ENCODE data around the gene ATP10A.

ATP10A gene

DNA sequence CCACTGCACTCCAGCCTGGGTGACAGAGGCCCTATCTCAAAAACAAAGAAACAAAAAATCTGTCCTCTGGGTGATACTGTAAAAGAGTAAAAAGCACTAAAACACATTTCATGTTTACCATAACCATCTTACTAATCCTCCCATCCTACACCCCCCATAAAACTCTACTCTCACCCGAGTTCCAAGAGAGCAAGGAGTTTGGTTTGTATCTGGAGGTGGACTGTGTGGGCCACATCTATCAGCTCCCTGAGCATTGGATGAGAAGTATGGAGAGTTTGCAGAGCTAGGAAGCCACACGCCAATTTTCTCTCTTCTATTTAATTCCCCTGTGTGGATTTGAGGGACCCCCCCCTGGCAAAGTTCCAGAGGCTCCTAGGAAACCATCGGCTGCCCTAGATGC is 80.0 kb downstream of the ATP10A start:
- TF ChIP-seq, protein P1, sequence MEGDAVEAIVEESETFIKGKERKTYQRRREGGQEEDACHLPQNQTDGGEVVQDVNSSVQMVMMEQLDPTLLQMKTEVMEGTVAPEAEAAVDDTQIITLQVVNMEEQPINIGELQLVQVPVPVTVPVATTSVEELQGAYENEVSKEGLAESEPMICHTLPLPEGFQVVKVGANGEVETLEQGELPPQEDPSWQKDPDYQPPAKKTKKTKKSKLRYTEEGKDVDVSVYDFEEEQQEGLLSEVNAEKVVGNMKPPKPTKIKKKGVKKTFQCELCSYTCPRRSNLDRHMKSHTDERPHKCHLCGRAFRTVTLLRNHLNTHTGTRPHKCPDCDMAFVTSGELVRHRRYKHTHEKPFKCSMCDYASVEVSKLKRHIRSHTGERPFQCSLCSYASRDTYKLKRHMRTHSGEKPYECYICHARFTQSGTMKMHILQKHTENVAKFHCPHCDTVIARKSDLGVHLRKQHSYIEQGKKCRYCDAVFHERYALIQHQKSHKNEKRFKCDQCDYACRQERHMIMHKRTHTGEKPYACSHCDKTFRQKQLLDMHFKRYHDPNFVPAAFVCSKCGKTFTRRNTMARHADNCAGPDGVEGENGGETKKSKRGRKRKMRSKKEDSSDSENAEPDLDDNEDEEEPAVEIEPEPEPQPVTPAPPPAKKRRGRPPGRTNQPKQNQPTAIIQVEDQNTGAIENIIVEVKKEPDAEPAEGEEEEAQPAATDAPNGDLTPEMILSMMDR (IDR thresholded peaks at IDR 0.05), result no peak

DNA sequence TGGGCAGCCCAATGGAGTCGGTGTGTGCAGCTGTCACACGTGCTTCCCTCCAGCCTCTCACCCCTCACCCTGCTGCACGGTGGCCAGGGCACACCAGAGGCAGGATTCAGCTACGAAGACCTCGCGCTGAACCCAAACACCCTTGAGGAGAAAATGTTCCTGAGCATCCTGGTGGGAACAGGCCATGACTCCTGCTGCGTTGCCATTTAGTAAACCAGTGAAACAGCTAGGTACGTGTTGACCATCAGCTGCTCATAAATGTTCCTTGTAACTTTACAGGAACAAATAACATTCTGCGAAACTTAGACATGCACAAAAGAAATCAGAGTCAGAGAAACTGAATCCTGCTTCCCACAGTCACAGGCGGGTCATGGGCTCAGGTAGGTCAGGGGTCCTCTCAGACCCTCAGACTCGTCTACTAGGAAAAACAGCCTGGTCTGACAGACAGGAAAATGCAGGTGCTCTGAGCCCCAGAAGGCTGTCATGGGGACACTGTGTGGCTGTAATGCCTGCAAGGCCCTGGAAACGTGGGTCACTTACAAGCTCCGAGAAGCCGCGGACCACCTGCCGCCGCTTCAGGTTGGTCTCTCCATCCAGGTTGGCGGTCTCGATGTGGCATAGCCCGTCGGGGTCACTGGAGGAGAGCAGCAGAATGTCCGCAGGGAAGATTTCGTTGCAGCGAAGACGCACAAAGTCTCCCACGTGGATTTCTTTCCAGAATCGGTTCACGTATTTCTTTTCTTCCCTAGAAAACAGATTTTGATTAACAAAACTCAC is 82.5 kb downstream of the ATP10A start:
- TF ChIP-seq, protein P1 (IDR thresholded peaks at IDR 0.05), result no peak

DNA sequence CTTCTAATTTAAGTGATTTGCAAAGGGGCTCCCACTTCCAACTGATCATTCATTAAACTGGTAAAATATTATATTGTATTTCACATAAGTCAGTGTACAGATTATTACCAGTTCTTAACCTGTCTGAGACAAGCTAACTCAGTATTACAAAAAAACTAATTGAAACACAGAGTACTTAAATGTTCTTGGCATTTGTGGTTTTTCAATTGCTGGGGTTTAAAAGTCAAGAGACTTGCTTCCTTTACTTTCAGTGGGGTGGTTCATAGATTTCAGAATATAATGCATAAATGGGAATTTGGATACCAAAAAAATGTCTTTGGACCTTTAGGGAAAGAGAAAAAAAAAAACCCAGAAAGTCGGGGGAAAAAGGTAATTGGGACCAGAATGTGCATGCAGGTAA is 85.0 kb downstream of the ATP10A start:
- TF ChIP-seq, protein P1 (IDR thresholded peaks at IDR 0.05), result no peak

DNA sequence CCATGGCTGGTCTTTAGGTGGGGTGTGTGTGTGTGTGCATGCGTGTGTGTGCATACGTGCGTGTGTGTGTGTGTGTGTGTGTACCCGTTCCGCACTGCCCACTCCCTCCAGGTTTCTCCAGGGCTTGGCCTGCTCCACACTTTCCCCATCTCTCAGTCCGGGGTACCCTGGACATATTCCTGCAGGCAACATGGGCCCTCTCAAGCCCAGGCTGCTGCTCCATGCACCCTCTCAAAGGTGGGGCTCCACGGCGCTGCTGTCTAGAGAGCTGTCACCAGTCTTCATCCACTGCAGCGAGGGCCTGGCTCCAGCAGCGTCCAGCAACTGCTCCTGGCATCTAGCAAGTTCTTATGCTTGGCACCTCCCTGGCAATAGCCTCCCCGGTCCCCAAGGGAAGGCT is 86.1 kb downstream of the ATP10A start:
- TF ChIP-seq, protein P1 (IDR thresholded peaks at IDR 0.05), result no peak

DNA sequence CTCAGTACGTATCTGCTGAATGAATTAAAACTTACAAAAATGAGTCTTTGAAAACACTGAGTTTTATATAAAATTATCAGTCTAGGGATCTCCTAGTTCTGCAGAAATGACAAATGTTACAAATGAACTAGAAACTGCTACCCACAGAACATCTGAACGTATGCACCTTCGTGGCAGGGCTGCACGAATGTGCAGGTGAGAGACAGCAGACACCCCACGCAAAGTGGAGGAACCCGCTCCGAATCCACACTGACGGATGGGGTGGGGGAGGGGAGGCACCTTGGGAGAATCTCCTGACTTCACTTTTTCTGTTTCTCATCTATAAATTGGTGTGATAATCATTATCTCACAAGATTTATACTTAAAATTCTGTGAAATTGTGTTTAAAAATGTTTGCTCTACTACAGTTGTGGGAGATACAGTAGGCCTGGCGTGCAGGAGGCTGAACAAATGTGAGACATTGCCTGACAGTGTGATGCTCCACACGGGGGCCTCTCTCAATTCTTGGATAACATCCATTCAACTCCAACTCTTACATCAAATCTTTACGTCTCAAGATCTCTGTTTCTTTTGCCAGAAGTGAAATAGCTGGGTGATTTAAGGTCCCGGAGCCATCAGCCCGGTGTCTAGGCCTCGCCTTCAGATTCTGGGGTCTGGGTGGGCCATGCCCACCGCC is 86.9 kb downstream of the ATP10A start:
- TF ChIP-seq, protein P1 (IDR thresholded peaks at IDR 0.05), result no peak

DNA sequence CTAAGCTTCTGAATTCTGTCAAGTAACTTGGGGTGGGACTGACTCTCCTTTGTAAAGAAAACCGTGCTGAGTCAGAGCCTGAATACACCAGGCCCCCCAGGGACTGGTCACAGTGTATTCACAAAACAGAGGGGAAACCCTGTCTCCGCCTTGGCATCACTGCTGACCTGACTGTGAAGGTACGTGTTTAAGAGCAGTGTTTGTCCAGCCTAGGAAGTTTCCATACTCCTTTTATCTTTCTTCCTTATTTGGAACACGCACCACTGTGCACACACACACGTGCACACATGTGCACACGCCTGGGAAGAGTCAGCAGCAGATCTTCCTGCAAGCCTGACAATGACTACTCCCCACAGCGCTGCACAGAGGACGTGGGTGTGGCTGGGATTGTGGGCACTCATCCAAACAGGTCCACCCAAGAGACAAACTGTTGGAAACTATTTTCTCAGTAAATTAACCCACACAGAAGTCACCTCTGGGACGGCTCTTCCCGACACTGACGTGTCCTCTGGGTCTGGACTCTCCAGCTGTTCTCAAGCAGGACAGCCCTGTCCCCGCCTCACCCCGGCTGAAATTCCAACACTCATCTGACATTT is 87.7 kb downstream of the ATP10A start:
- TF ChIP-seq, protein P1 (IDR thresholded peaks at IDR 0.05), result no peak

DNA sequence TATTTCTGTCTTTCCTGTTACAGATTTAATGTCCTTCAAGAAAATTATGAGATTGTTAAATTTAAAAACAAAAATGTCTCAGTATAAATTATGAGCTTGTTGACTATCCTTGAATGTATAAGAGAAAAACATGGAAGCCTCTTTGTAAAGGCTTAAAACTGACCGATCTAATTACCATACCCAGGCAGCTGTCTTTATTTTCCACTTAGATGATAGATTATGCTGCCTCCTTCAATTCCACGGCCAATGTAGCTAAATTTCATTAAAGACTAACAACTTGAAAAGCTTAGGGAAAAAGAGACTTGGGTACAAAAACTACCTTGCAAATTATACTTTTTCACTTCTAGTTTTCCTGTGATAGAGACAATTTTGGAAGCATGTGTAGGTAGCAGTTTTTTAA is 88.3 kb downstream of the ATP10A start:
- TF ChIP-seq, protein P1 (IDR thresholded peaks at IDR 0.05), result no peak

Data from LNCAP (cell line).